Vein endothelial cell (primary cell): Measurements from ENCODE around the gene ZNF511. TPM values are rescaled to one million over a fixed set of nuclear protein-coding genes. Genes with fewer than 3 reads are reported as not detected.

Experiments
- small RNA-seq: library from RNA; depleted of rRNA; stranded (forward); fragments of <200 nt; gene quantifications from one replicate; pipeline ENCODE3, GENCODE V24; 2012
- total RNA-seq: library from RNA; depleted of rRNA; stranded (reverse); fragments of >200 nt; gene quantifications from 2 replicates; pipeline ENCODE4 v1.2.3, GENCODE V29; 2012

ZNF511 gene, protein sequence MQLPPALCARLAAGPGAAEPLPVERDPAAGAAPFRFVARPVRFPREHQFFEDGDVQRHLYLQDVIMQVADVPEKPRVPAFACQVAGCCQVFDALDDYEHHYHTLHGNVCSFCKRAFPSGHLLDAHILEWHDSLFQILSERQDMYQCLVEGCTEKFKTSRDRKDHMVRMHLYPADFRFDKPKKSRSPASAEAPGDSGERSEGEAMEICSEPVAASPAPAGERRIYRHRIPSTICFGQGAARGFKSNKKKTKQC
- total RNA-seq, result 26.1 and 31.9 TPM in 2 replicates

DNA sequence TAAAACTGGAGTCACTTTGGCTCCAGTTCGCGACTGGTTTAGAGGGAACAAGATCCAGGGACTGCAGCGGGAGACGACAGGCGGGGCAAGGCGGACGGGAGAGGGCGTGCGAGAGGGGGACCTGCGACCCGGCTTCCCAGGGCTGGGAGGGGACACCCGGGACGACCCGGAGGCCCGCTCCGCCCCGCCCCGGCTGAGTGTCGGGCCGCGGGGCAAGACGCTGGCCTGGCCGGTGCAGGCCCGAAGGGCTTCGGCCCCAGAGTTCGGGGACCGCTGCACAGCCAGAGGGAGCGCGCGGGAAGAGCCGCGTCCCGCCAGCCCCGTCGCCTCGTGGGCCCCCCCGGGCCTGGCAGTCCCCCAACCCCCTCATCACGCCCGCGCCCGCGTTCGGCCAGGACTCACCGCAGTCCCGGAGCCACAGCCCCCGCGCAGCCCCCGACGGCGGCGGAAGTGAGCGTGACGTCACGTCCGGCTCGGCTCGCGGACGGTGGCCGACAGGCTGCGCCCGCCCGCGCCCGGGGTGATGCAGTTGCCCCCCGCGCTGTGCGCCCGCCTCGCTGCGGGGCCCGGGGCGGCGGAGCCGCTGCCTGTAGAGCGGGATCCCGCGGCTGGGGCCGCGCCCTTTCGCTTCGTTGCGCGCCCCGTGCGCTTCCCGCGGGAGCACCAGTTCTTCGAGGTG lies at the start of gene ZNF511, which contains the start of gene TUBGCP2:
ZNF511 (plus strand) TSS at position 494 of the 679 bp plus-strand sequence; CDS start at position 524, 30 bp downstream.
TUBGCP2 (minus strand) TSS at position 452 of the 679 bp plus-strand sequence. CDS start 5,931 bp downstream, outside the sequence.

DNA sequence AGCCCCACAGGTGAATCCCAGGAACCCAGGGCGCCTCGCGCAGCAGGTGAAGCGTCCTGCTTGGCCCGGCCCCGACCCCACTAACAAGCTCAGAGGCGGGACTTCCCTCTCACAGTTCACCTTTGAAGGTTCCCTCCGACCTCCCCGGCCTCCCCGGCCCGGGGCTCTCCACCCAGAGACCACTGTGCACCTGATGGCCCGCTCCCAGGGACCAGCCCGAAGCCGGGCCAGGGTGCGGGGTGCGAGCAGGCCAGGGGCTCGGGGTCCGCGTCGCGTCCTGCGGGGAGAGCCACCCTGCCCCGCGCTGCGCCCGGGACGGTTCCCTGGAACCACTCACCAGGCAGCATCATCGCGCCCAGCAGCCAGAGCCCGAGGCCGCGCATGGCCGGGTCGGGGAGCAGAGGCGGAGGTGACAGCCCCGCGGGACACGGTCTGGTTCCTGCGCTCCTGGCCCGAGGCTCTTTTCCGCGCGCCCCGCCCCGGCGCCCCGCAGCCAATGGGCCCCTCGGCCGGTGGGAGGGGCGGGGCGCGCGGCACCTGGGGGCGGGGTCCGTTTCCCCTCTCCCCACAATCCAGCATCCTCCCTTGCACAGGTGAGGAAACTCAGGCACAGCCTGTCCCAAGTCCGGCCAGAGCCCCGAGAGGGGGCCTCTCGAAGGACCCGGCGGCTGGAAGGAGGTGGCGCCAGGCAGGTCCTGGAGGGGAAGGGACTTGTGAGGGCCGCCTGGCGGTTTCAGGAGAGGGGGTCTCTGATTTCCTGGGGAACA lies 32.1 kb upstream of the ZNF511 start, which contains the start of gene ADAM8:
ADAM8 (minus strand) TSS at position 434 of the 767 bp plus-strand sequence; CDS start at position 383, 51 bp downstream.

DNA sequence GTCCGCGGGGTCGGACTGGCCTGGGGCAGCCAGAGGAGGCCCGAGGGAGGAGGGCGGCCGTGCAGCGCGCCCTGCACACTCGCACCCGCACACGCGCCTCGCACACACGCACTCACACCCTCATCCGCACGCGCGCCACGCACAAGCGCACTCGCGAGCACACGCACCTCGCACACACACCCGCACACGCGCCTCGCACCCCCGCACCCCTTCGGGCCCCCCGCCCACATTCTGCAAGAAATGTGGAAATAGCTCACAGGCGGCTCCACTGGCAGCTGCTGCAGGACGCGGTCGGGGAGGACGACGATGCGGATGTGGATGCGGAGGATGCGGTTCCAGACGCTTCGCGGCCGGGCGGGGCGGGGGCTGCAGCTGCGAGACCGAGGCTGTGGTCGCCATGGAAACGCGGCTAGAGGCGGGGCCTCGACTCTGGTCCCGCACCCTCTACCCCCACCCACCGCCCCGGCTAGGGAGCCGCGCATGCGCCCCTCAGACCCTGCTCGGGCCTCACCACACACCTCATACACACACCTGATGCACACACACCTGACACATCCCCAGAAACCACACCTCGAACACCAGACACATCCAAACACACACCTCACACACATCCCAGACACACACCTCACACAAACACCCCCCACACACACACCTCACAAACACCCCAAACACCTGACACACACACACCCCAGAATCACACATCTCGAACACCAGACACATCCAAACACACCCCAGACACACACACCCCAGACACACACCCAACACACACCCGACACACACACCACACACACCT lies 28.1 kb downstream of the ZNF511 start, which contains the start of gene CALY:
CALY (minus strand) TSS at position 320 of the 793 bp plus-strand sequence. CDS start 7,907 bp downstream, outside the sequence.

DNA sequence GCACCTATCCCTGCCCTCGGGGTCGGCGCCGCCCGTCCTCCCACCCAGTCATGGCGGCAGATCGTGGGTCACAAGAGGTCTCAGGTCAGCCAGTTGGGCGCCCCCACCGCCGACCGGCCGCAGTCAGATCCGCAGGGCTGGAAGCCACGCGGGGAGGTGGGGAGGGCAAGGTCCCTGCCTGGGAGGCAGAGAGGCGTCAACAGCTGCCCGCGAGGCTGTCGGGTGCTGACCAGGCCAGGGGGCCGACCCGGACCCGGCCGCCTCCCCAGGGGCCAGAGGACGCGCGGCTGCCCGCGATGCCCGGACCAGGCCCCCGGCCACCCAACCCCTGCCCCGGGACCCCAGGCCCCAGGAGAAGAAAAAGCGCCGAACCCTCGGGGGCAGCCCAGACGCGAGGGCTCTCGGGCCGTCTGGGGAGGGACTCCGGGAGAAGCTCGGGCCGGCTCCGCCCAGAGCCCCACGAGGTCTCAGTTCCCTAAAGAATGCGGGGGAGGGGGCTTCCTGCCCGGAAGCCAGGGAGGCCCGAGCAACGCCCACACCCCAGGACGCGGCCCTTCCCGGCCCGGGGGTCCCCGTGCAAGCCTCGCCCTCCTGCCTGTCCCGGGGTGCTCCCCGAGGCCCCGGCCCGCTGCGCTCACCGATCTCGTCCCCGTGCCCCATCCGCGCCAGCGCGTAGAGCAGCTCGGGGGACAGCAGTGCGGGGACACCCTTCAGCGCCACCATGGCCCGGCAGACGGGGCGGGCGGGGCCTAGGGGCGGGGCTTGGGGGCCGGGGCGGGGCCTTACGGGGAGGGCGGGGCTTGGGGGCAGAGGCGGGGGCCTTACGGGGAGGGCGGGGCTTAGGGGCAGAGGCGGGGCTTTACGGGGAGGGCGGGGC lies 48.8 kb downstream of the ZNF511 start, which contains the start of gene FUOM:
FUOM (minus strand) TSS at position 735 of the 877 bp plus-strand sequence; CDS start at position 723, 12 bp downstream.

Small RNA genes within 50 kb of the gene (small RNA-seq; reads per million reads assigned to genes)
- not detected for gene BANF1P2

Other genes starting within 250 kb of the ZNF511 start
- not detected in 2 replicates for gene ADGRA1, start 221.0 kb upstream of the ZNF511 start, total RNA-seq
- not detected in 2 replicates for gene KNDC1, start 148.7 kb upstream of the ZNF511 start, total RNA-seq
- gene UTF1, start 78.7 kb upstream of the ZNF511 start, total RNA-seq, result not detected in 2 replicates
- gene VENTX, start 71.1 kb upstream of the ZNF511 start, total RNA-seq, result not detected in 2 replicates
- 0.33 and 0.57 TPM in 2 replicates for gene ADAM8, start 32.0 kb upstream of the ZNF511 start, total RNA-seq
- 51.9 and 62.6 TPM in 2 replicates for gene TUBGCP2, start within 50 bp of the ZNF511 start, total RNA-seq
- gene CALY, start 28.0 kb downstream of the ZNF511 start, total RNA-seq, result not detected in 2 replicates
- gene PRAP1, start 38.5 kb downstream of the ZNF511 start, total RNA-seq, result not detected in 2 replicates
- 22.4 and 28.4 TPM in 2 replicates for gene FUOM, start 49.1 kb downstream of the ZNF511 start, total RNA-seq
- gene ECHS1, start 64.4 kb downstream of the ZNF511 start, total RNA-seq, result 79.3 and 83.0 TPM in 2 replicates
- 4.8 and 5.9 TPM in 2 replicates for gene PAOX, start 70.3 kb downstream of the ZNF511 start, total RNA-seq
- gene MTG1, start 85.2 kb downstream of the ZNF511 start, total RNA-seq, result 35.3 and 40.5 TPM in 2 replicates
- gene SPRN, start 115.7 kb downstream of the ZNF511 start, total RNA-seq, result not detected in 2 replicates
- 1.3 and 1.6 TPM in 2 replicates for gene SCART1, start 145.0 kb downstream of the ZNF511 start, total RNA-seq
- gene CYP2E1, start 218.4 kb downstream of the ZNF511 start, total RNA-seq, result 0.76 and 1.3 TPM in 2 replicates